ENCODE data around the gene ZNHIT2.

- TF ChIP-seq POLR2A (IDR thresholded peaks at IDR 0.05) (no peak), EP300 (IDR thresholded peaks at IDR 0.05) (no peak), POLR2AphosphoS5 (IDR thresholded peaks at IDR 0.05) (no peak)
- TF ChIP-seq, protein P1, sequence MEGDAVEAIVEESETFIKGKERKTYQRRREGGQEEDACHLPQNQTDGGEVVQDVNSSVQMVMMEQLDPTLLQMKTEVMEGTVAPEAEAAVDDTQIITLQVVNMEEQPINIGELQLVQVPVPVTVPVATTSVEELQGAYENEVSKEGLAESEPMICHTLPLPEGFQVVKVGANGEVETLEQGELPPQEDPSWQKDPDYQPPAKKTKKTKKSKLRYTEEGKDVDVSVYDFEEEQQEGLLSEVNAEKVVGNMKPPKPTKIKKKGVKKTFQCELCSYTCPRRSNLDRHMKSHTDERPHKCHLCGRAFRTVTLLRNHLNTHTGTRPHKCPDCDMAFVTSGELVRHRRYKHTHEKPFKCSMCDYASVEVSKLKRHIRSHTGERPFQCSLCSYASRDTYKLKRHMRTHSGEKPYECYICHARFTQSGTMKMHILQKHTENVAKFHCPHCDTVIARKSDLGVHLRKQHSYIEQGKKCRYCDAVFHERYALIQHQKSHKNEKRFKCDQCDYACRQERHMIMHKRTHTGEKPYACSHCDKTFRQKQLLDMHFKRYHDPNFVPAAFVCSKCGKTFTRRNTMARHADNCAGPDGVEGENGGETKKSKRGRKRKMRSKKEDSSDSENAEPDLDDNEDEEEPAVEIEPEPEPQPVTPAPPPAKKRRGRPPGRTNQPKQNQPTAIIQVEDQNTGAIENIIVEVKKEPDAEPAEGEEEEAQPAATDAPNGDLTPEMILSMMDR (IDR thresholded peaks at IDR 0.05): no peak
Observed at GRCh38 chr11:65083134-65083833, 34.2 kb downstream of the ZNHIT2 start.
